NCI-H82 treated with DMSO at 0.1 percent for 48 hours (cell line): ENCODE results near the gene PPIB.
"Not testable (repeated sequence)": the region's sequence is repeated elsewhere in the genome, so short reads cannot be mapped to it uniquely, and the experiment has no call there.

Experiments used
- DNase-seq: peaks from one replicate; lab custom pipeline; 2025; ENCODE audit not compliant: unreplicated experiment; lab: John Stamatoyannopoulos, UW

PPIB gene

GRCh38 chr15:64141798-64142512 is 20.9 kb downstream of the PPIB start:
- no peak for DNase-seq

GRCh38 chr15:64138331-64138941 is 24.4 kb downstream of the PPIB start:
- no peak for DNase-seq

GRCh38 chr15:64137226-64137833 is 25.5 kb downstream of the PPIB start:
- DNase-seq, result no peak

GRCh38 chr15:64136347-64136746 is 26.5 kb downstream of the PPIB start:
- DNase-seq, result no peak

- DNase-seq, result no peak
These were observed 28.4 kb downstream of the PPIB start for GRCh38 chr15:64134345-64134829.

GRCh38 chr15:64133623-64134344 is 29.0 kb downstream of the PPIB start:
- no peak for DNase-seq

DNA sequence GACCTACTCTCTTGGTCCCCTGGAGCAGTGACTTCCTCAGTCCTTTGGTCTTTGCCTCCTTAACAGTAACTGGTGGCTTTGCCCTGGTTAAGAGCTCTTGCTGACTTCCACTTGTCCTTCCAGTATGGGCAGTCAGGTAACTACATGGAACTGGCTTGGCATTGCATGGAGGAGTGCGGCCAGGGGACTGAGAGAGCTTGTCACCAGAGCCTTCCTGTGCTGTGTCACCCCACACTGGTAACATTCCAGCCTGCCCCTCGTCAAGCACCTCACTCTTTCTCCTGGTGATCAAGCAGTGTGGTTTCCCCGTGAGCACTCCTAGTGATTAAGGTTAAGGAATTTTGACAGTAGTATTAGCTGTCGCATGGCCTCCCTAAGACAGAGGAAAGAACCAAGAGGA is 30.6 kb downstream of the PPIB start:
- DNase-seq, result no peak

DNA sequence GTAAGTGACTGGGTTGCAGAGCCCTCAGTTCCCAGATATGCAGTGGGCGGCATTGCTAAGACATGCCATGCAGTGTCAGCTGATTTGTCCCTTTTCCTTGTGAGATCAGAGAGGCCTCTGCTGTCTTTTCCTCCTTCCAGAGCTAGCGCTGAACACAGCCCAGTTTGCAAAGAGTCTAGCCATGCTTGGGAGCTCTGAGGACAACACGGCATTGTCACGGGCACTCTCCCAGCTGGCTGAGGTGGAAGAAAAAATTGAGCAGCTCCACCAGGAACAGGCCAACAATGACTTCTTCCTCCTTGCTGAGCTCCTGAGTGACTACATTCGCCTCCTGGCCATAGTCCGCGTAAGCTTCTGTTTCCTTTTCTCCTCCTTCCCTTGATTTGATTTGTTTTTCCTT is 31.3 kb downstream of the PPIB start:
- DNase-seq, result no peak

GRCh38 chr15:64130159-64130558 is 32.7 kb downstream of the PPIB start:
- no peak for DNase-seq

- DNase-seq, result no peak
These were observed 35.1 kb downstream of the PPIB start for GRCh38 chr15:64127521-64128270.

DNA sequence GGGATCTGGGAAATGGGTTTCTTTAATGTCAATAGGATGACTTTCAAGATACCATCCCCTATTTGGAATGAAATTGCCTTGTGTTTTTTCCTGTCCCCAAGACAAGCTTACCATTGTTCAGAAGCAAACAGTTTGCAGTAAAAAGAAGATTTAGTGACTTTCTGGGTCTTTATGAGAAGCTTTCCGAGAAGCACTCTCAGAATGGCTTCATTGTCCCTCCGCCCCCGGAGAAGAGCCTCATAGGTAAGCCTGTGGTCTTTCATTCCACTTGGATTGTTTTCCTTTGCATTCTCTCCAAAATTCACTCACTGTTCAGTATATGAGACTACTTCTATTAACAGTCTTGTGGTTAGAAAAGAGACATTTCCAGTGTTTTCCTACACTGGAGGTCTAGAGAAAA is 36.8 kb downstream of the PPIB start:
- no peak for DNase-seq

DNA sequence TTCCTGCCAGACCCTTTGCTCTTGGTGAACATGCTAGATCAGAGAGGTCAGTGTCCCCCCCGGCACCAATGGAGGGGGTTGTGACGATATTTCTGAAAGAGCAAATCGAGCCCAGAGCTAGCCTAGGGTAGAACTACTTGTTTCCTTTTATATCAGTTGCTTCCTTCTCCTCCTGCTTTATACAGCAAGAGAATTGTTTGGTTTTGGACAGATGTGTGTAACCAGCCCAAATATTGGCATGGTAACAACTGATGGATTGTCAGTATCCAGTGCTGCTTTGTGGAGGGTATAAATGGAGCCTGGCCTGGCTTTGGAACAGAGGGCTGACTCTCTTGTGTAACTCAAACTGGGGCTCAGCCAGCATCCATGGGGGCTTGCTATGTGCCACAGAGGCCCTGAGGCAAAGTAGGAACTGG is 39.9 kb downstream of the PPIB start:
- no peak for DNase-seq

GRCh38 chr15:64122444-64122843 is 40.4 kb downstream of the PPIB start:
- no peak for DNase-seq

GRCh38 chr15:64121614-64122013 is 41.2 kb downstream of the PPIB start:
- DNase-seq, result no peak

GRCh38 chr15:64120322-64120721 is 42.5 kb downstream of the PPIB start:
- not testable (repeated sequence) for DNase-seq

GRCh38 chr15:64117759-64118487 is 44.9 kb downstream of the PPIB start:
- DNase-seq, result no peak

GRCh38 chr15:64112904-64113303 is 49.9 kb downstream of the PPIB start:
- no peak for DNase-seq

- DNase-seq, result no peak
These were observed 50.6 kb downstream of the PPIB start for GRCh38 chr15:64112073-64112772.

GRCh38 chr15:64111679-64112050 is 51.2 kb downstream of the PPIB start:
- DNase-seq, result no peak
